Activated T-helper 1 cell treated with anti-CD3 and anti-CD28 coated beads, Interleukin-2, amount 50 U/mL, for 16 hours (primary cell): Measurements from ENCODE around the gene ERN1.

Source experiments
- DNase-seq, 2 donors: peaks; one replicate each; pipeline ENCODE4 v3.0.0-alpha.2; 2020; ENCODE audit warnings: low read depth in 1 of 2, low spot score in 1 of 2

ERN1 gene

GRCh38 chr17:63989622-63990345, 140.2 kb downstream of the ERN1 start:
- no peak for DNase-seq
